Measurements from ENCODE around the gene ZNF667.

ZNF667 gene

DNA sequence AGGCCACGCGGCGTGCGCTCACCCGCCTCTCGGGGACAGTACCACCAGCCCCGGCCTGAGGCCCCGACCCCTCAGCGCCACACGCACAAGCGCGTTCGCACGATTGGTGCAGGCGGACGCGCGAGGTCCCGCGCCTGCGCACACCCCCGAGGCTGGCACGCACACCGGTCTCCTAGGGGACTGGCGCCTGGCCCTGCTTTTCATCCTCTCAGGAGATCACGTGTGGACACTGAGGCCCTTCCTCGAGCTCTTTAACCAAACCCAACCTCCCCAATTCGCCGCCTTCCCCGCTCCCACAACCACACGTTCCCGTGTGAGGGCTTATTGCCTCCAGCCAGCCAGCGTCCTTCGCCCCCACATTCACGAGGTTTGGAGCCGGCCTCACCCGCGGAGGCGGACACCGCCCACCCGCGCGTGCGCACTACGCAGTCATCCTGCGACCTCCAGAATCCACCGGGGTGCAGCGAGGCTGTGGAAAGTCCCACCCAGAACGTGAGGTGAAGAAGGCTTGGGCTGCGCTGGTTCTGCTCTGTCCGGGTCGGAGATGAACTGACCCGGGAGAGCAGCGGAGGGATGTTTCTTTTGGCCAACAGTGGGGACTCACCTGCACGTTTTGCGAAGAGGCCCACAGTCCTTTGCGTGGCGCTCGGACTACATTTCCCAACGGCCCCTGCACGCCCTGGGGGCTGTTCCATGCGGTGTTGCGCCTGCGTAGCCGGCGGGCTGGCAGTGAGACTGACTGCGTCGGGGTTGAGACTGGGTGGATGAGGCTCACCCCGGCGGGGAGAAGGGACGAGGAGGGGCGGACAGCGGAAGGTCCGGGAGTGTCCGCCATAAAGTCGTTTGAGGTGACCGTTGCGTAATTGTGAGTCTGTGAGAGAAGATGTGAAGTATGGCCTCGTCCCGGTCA lies 539 bp upstream of the ZNF667 start (continued):
- TF ChIP-seq ZNF629 (tag by site-specific recombination; IDR thresholded peaks at IDR 0.05) (0 out of 2 replicates have a peak, but pooled peaks have one; percentile 12), ZNF660 (tag by site-specific recombination; IDR thresholded peaks at IDR 0.05) (0 out of 2 replicates have a peak, but pooled peaks have one; percentile 39), ZEB2 (tag by site-specific recombination; IDR thresholded peaks at IDR 0.05) (peak; percentile 51; the same call in 1 of the 2 replicates), KLF8 (tag by site-specific recombination; IDR thresholded peaks at IDR 0.05) (peak; percentile 67), ZNF701 (tag by site-specific recombination; IDR thresholded peaks at IDR 0.05) (no peak), KLF1 (tag by site-specific recombination; IDR thresholded peaks at IDR 0.05) (peak; percentile 19; the same call in 1 of the 2 replicates), SETDB1 (IDR thresholded peaks at IDR 0.05; ENCODE audit: insufficient read length, low read length) (peak; percentile 48), SP7 (tag by site-specific recombination; IDR thresholded peaks at IDR 0.05) (peak; percentile 44), EGR2 (tag by site-specific recombination; IDR thresholded peaks at IDR 0.05; ENCODE audit: low read depth) (peak; percentile 33)
- TF ChIP-seq, protein P1, sequence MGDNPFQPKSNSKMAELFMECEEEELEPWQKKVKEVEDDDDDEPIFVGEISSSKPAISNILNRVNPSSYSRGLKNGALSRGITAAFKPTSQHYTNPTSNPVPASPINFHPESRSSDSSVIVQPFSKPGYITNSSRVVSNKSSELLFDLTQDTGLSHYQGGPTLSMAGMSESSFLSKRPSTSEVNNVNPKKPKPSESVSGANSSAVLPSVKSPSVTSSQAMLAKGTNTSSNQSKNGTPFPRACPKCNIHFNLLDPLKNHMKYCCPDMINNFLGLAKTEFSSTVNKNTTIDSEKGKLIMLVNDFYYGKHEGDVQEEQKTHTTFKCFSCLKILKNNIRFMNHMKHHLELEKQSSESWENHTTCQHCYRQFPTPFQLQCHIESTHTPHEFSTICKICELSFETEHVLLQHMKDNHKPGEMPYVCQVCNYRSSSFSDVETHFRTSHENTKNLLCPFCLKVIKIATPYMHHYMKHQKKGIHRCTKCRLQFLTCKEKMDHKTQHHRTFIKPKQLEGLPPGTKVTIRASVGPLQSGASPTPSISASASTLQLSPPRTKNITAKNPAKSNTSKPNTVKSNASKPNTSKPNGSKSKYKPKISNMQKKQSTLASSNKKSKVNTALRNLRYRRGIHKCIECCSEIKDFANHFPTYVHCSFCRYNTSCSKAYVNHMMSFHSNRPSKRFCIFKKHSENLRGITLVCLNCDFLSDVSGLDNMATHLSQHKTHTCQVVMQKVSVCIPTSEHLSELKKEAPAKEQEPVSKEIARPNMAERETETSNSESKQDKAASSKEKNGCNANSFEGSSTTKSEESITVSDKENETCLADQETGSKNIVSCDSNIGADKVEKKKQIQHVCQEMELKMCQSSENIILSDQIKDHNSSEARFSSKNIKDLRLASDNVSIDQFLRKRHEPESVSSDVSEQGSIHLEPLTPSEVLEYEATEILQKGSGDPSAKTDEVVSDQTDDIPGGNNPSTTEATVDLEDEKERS (tag by site-specific recombination; IDR thresholded peaks at IDR 0.05) = no peak
- TF ChIP-seq, protein P2, sequence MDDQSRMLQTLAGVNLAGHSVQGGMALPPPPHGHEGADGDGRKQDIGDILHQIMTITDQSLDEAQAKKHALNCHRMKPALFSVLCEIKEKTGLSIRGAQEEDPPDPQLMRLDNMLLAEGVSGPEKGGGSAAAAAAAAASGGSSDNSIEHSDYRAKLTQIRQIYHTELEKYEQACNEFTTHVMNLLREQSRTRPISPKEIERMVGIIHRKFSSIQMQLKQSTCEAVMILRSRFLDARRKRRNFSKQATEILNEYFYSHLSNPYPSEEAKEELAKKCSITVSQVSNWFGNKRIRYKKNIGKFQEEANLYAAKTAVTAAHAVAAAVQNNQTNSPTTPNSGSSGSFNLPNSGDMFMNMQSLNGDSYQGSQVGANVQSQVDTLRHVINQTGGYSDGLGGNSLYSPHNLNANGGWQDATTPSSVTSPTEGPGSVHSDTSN (CRISPR knock-in tag; IDR thresholded peaks at IDR 0.05) = peak; percentile 72; the same call in 1 of the 2 replicates

DNA sequence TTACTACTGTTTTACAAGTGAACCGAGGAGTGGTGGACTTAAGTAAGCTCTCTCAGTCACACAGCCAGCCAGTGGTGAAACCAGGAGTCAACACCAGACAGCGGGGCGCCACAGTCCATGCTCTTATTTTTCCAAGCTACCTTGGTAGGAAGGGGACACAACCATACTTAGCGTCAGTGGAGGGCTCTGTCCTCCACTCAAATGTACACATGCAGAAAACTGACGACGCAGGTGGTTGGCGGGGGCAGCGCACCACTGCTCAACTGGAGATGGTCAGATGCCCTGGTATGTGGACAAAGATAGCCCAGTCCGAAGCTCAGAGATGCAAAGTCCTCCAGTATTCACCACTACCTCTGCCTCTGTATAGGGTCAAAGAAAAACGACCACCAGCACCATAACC lies 1.1 kb downstream of the ZNF667 start:
- H3K27ac ChIP-seq (ENCODE audit: extremely low read depth, low read depth, low read length) = no peak overlapping the region
- no peaks in the 10 kb centered on the region for H3K36me3 ChIP-seq (ENCODE audit: control insufficient read depth in 2 of 2, insufficient read depth in 1 of 2, low read length in 2 of 2)
- ChIA-PET CTCF (interaction anchor here (1.1 kb wide), 1 partner anchor 161 kb away, joined by 3 read pairs; no protein-coding TSS in a partner anchor), POLR2A (no interaction called here)
- TF ChIP-seq, protein P3, sequence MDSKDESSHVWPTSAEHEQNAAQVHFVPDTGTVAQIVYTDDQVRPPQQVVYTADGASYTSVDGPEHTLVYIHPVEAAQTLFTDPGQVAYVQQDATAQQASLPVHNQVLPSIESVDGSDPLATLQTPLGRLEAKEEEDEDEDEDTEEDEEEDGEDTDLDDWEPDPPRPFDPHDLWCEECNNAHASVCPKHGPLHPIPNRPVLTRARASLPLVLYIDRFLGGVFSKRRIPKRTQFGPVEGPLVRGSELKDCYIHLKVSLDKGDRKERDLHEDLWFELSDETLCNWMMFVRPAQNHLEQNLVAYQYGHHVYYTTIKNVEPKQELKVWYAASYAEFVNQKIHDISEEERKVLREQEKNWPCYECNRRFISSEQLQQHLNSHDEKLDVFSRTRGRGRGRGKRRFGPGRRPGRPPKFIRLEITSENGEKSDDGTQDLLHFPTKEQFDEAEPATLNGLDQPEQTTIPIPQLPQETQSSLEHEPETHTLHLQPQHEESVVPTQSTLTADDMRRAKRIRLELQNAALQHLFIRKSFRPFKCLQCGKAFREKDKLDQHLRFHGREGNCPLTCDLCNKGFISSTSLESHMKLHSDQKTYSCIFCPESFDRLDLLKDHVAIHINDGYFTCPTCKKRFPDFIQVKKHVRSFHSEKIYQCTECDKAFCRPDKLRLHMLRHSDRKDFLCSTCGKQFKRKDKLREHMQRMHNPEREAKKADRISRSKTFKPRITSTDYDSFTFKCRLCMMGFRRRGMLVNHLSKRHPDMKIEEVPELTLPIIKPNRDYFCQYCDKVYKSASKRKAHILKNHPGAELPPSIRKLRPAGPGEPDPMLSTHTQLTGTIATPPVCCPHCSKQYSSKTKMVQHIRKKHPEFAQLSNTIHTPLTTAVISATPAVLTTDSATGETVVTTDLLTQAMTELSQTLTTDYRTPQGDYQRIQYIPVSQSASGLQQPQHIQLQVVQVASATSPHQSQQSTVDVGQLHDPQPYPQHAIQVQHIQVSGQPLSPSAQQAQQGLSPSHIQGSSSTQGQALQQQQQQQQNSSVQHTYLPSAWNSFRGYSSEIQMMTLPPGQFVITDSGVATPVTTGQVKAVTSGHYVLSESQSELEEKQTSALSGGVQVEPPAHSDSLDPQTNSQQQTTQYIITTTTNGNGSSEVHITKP (tag by site-specific recombination; IDR thresholded peaks at IDR 0.05) = no peak
- TF ChIP-seq ZNF792 (tag by site-specific recombination; IDR thresholded peaks at IDR 0.05) = no peak
- TF ChIP-seq ZNF510 (tag by site-specific recombination; IDR thresholded peaks at IDR 0.05; ENCODE audit: insufficient replicate concordance) = no peak
- TF ChIP-seq, protein P4, sequence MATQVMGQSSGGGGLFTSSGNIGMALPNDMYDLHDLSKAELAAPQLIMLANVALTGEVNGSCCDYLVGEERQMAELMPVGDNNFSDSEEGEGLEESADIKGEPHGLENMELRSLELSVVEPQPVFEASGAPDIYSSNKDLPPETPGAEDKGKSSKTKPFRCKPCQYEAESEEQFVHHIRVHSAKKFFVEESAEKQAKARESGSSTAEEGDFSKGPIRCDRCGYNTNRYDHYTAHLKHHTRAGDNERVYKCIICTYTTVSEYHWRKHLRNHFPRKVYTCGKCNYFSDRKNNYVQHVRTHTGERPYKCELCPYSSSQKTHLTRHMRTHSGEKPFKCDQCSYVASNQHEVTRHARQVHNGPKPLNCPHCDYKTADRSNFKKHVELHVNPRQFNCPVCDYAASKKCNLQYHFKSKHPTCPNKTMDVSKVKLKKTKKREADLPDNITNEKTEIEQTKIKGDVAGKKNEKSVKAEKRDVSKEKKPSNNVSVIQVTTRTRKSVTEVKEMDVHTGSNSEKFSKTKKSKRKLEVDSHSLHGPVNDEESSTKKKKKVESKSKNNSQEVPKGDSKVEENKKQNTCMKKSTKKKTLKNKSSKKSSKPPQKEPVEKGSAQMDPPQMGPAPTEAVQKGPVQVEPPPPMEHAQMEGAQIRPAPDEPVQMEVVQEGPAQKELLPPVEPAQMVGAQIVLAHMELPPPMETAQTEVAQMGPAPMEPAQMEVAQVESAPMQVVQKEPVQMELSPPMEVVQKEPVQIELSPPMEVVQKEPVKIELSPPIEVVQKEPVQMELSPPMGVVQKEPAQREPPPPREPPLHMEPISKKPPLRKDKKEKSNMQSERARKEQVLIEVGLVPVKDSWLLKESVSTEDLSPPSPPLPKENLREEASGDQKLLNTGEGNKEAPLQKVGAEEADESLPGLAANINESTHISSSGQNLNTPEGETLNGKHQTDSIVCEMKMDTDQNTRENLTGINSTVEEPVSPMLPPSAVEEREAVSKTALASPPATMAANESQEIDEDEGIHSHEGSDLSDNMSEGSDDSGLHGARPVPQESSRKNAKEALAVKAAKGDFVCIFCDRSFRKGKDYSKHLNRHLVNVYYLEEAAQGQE (tag by site-specific recombination; IDR thresholded peaks at IDR 0.05) = no peak
- TF ChIP-seq OVOL3 (tag by site-specific recombination; IDR thresholded peaks at IDR 0.05) = no peak
- TF ChIP-seq ZNF670 (tag by site-specific recombination; IDR thresholded peaks at IDR 0.05; ENCODE audit: low read depth) = no peak
- TF ChIP-seq ZFP3 (tag by site-specific recombination; IDR thresholded peaks at IDR 0.05; ENCODE audit: low read depth) = no peak
- no peak for TF ChIP-seq ZNF114 (tag by site-specific recombination; IDR thresholded peaks at IDR 0.05)
- no peak for TF ChIP-seq GFI1B (tag by site-specific recombination; IDR thresholded peaks at IDR 0.05)
- TF ChIP-seq ZNF548 (tag by site-specific recombination; IDR thresholded peaks at IDR 0.05) = no peak
- no peak for TF ChIP-seq ZNF621 (tag by site-specific recombination; IDR thresholded peaks at IDR 0.05)
- no peak for TF ChIP-seq ZNF626 (tag by site-specific recombination; IDR thresholded peaks at IDR 0.05)
- H3K4me3 ChIP-seq (ENCODE audit: low read depth, low read length) = no peak overlapping the region
- H3K4me1 ChIP-seq (ENCODE audit: control insufficient read depth, insufficient read depth, low read length) = no peaks in the 10 kb centered on the region; the same call in 1 of the 2 replicates
- H3K9me3 ChIP-seq (ENCODE audit: control insufficient read depth, insufficient read depth, low read depth, low read length) = no peaks in the 10 kb centered on the region; the same call in 1 of the 2 replicates

All from HEK293 (cell line).